Activated naive CD4-positive, alpha-beta T cell treated with anti-CD3 and anti-CD28 coated beads, Interleukin-2, amount 50 U/mL, for 24 hours (primary cell): ENCODE data around the gene TMIE.
"Not testable (repeated sequence)": the region's sequence is repeated elsewhere in the genome, so short reads cannot be mapped to it uniquely, and the experiment has no call there.

Experiments
- H3K27ac Mint-ChIP-seq: one replicate; pipeline ENCODE4 v1.8.0; 2021; ENCODE audit warnings: mild to moderate bottlenecking, mixed read lengths
- H3K27me3 Mint-ChIP-seq: one replicate; pipeline ENCODE4 v1.8.0; 2021; ENCODE audit warnings: mixed read lengths
- H3K36me3 Mint-ChIP-seq: one replicate; pipeline ENCODE4 v1.8.0; 2021; ENCODE audit warnings: mixed read lengths
- H3K4me1 Mint-ChIP-seq: one replicate; pipeline ENCODE4 v1.8.0; 2021; ENCODE audit warnings: mixed read lengths
- H3K4me3 Mint-ChIP-seq: one replicate; pipeline ENCODE4 v1.8.0; 2021; ENCODE audit warnings: mild to moderate bottlenecking, mixed read lengths
- H3K9me3 Mint-ChIP-seq: one replicate; pipeline ENCODE4 v1.8.0; 2021; ENCODE audit warnings: mixed read lengths

The TMIE gene

DNA sequence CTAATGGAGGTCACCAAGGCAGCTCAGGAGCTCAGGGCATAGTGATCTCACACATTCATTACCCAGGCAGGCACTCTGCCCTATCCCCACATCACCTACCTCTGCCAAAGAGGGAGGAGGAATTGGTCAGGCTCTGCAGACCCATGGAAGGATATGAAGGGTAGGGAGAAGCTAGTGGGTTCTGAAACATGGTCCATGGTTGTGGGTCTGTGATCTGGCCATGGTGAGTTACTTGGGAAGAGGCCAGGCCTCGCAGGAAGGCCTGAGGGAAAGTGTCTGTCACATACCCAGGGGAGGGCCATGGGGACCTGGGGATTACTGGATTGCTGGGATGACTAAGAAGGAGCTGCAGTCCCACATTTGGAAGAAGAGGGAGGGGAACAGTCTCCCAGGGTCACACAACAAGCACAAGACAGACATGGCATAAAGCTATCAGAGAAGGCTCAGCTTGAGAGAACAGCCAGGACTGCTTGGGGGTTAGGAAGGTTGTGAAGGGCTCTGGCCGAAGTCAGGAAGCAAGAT lies 17.9 kb downstream of the TMIE start:
- Mint-ChIP-seq H3K9me3 (no peaks in the 10 kb centered on the region), H3K27me3 (peaks cover 7% of the 10 kb centered on the region), H3K36me3 (no peaks in the 10 kb centered on the region), H3K27ac (no peak overlapping the region), H3K4me3 (no peak overlapping the region), H3K4me1 (no peaks in the 10 kb centered on the region)

DNA sequence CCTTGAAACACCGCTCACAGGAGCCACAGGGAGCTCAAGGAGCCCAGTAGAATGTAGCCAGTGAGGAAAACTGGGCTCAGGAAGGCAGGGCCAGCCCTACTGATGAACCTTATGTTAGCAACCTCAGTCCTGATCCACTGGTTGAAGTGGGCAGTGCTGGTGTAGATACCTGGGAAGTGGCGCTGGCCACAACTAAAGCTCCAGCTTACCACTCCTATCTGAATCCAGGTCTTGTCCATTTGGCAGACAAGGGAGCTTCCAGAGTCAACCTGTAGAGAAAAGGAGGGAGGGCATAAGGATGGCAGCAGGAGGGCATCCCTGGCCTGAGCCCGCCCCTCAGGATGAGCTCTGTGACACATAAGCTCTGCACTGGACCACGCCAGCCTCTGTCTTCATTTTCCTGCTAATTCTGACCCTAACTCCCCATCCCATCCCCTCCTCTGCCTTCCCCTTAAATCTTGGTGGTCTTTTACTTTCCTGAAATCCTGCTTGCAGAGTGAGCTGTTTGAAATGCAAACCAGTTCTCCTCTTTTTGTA lies 18.6 kb downstream of the TMIE start:
- H3K4me1 Mint-ChIP-seq = no peaks in the 10 kb centered on the region
- H3K9me3 Mint-ChIP-seq = no peaks in the 10 kb centered on the region
- H3K27ac Mint-ChIP-seq = no peak overlapping the region
- H3K4me3 Mint-ChIP-seq = no peak overlapping the region
- no peaks in the 10 kb centered on the region for H3K36me3 Mint-ChIP-seq
- H3K27me3 Mint-ChIP-seq = peaks cover 7% of the 10 kb centered on the region

DNA sequence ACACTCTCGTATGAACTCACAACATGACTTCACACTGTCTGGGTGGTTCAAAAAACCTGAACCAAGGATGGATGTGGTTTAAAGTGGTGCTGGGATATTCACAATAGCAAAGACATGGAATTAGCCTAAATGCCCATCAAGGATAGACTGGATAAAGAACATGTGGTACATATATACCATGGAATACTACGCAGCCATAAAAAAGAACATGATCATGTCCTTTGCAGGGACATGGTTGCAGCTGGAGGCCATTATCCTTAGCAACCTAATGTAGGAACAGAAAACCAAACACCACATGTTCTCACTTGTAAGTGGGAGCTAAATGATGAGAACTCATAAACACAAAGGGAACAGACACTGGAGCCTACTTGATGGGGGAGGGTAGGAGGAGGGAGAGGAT lies 19.8 kb downstream of the TMIE start:
- Mint-ChIP-seq H3K27ac (no peak overlapping the region), H3K27me3 (peaks cover 7% of the 10 kb centered on the region), H3K9me3 (no peaks in the 10 kb centered on the region), H3K36me3 (no peaks in the 10 kb centered on the region), H3K4me1 (no peaks in the 10 kb centered on the region), H3K4me3 (no peak overlapping the region)

DNA sequence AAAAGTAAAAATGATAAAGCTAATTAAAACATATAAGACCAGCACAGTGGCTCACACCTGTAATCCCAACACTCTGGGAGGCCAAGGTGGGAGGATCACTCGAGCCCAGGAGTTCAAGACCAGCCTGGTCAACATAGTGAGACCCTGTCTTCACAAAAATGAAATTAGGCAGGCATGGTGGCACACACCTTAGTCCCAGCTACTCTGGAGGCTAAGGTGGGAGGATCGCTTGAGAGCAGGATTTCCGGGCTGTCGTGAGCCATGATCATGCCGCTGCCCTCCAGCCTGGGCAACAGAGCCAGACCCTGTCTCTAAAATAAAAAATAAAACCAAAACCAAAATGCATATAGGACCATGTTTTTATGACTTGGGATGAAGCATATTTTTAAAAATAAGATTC lies 21.3 kb downstream of the TMIE start:
- H3K27ac Mint-ChIP-seq = no peak overlapping the region
- no peaks in the 10 kb centered on the region for H3K36me3 Mint-ChIP-seq
- H3K4me3 Mint-ChIP-seq = no peak overlapping the region
- H3K27me3 Mint-ChIP-seq = peaks cover 11% of the 10 kb centered on the region
- H3K9me3 Mint-ChIP-seq = no peaks in the 10 kb centered on the region
- H3K4me1 Mint-ChIP-seq = no peaks in the 10 kb centered on the region

DNA sequence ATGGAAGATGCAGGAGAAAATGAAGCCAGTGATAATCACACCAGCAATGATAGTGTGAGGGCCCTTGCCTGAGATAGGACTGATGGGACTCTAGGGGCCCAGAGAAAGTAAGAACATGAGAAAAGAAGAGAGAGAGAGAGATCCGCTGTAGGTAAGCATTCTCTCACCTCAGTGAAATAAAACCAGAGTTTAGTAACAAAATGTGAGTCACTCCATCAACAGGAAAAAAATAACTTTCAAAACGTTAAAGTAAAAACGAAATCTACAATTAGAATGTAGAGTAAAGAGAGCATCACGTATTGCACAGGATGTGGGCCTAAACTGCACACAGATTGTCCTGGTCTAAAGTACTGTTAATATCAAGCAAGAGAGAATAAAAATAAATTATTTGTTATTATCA lies 23.2 kb downstream of the TMIE start:
- no peaks in the 10 kb centered on the region for H3K4me1 Mint-ChIP-seq
- no peaks in the 10 kb centered on the region for H3K36me3 Mint-ChIP-seq
- no peaks in the 10 kb centered on the region for H3K9me3 Mint-ChIP-seq
- peaks cover 8% of the 10 kb centered on the region for H3K27me3 Mint-ChIP-seq
- no peak overlapping the region for H3K4me3 Mint-ChIP-seq
- no peak overlapping the region for H3K27ac Mint-ChIP-seq

DNA sequence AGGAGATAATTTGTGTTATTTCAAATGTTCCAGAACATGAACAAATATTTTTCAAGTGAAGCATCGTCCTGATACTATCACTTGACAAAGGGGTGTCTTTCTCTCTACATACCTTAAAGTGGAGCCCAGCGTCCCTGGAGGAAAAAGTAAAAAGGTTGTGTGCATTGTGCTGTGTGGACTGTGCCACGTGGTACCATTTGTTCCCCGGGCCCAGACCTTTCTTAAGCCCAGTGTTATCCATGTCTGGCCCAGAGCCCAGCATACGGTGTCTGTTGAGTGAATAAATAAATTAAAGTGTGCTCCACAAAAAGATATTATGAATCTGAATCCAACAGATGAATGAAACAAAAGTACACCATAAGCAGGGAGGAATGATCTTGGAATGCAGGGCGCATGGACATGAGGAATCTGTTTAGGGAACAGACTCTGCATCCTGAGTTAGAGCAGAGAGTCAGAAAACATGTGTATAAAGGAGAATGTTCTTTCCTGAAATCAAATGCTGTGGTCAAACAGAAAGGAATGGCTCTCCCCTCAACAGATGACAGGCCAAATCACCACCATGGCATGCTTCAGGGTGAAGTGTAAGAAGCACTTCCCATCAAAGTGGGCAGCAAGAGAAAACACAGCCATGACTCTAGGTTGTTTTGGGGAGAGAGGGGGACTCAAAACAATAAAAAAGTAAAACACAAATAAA lies 24.6 kb downstream of the TMIE start:
- H3K4me1 Mint-ChIP-seq = no peaks in the 10 kb centered on the region
- H3K27me3 Mint-ChIP-seq = peaks cover 8% of the 10 kb centered on the region
- no peaks in the 10 kb centered on the region for H3K9me3 Mint-ChIP-seq
- no peak overlapping the region for H3K27ac Mint-ChIP-seq
- no peaks in the 10 kb centered on the region for H3K36me3 Mint-ChIP-seq
- no peak overlapping the region for H3K4me3 Mint-ChIP-seq

DNA sequence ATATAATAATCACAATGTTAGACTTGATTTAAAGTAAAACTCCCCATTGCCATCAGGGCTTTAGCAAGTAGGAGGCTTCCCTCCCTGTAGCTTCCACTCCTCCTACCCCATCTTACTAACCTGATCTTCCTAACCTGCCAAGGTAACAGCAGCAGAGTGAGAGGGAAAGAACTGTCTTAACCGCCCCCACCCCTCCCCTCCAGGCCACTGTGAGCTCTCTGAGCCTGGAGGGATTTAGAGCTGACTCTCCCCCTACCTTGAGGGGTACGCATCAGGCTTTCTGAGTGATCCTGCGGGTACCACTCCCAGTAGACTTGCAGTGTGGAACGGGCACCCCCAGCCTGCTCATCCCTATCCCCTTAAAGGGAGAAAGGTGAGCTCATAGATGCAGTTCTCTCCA lies 27.8 kb downstream of the TMIE start:
- Mint-ChIP-seq H3K4me1 (no peaks in the 10 kb centered on the region), H3K9me3 (no peaks in the 10 kb centered on the region), H3K4me3 (no peak overlapping the region), H3K27me3 (peaks cover 4% of the 10 kb centered on the region), H3K27ac (no peak overlapping the region), H3K36me3 (no peaks in the 10 kb centered on the region)

DNA sequence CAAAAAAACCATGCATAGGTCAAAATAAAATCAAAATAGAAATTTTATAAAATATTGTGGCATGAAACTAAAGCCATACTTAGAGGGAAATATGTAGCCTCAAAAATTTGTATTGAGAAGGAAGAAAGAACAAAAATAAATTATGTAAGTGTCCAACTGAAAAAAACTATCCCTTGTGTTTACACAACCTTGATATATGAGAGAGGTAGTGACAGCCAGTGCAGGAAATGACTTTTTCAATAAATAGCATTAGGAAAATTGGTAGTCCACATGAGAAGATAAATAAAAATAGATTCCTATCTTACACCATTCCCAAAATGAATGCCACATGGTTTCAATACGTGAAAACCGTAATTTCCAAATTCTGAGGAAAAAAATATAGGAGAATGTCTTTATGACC lies 29.6 kb downstream of the TMIE start:
- no peaks in the 10 kb centered on the region for H3K4me1 Mint-ChIP-seq
- no peaks in the 10 kb centered on the region for H3K36me3 Mint-ChIP-seq
- H3K4me3 Mint-ChIP-seq = no peak overlapping the region
- H3K27ac Mint-ChIP-seq = no peak overlapping the region
- no peaks in the 10 kb centered on the region for H3K9me3 Mint-ChIP-seq
- H3K27me3 Mint-ChIP-seq = peaks cover 4% of the 10 kb centered on the region

DNA sequence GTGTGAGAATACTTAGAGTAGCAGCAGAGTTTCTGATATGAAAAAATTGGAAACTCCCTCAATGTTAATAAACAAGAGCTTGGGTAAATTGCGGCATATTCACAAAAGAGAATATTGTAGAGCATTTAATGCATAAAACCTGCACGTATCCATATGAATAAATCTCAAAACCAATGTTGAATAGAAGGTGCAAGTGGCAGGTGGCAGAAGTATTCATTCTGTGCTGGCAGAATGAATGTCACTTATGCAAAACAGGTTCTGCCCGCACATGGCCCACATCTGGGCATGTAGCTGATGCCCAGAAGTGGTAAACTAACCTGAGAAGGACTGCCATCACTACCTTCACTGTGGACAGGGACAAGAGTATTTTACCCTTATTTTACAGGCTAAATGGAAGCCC lies 30.6 kb downstream of the TMIE start:
- Mint-ChIP-seq H3K27ac (no peak overlapping the region), H3K4me3 (no peak overlapping the region), H3K36me3 (no peaks in the 10 kb centered on the region), H3K4me1 (no peaks in the 10 kb centered on the region), H3K9me3 (no peaks in the 10 kb centered on the region), H3K27me3 (peaks cover under 1% of the 10 kb centered on the region)

DNA sequence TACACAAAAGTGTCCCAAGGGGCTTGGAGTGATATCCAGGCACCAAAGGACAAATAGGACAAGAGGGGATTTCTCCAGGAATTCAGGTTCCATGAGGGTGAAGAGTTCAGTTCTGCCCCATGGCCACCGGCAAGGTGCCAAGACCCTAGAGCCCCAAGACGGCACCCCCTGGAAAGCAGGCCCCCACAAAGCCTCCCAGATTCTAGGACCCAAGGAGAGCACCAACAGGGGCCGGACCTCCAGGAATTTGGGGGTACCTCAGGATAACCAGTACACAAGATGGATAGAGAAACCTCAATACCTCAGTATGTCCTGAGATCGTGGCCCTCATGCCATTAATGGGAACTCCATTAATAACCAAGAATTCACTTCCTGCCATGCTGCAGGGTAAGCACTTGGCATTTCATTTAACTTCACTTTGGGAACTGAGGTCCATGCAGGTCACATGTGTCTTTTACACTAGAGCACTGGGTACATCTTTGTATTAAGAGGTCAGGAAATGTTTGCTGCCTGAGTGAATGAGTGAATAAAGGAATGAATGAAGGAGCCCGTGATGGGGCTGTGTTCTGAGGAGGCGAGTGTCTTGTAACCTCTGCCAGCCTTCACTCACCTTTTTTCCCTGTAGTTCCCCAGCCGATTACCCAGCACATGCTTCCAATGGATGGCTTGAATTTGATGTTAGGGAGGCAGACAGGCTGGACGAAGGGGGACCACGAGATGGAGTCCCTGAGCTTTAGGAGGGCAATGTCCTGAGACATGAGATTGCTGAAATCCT lies 32.0 kb downstream of the TMIE start:
- H3K4me3 Mint-ChIP-seq = no peak overlapping the region
- H3K27me3 Mint-ChIP-seq = peaks cover 2% of the 10 kb centered on the region
- no peaks in the 10 kb centered on the region for H3K9me3 Mint-ChIP-seq
- H3K36me3 Mint-ChIP-seq = no peaks in the 10 kb centered on the region
- H3K4me1 Mint-ChIP-seq = no peaks in the 10 kb centered on the region
- peak overlapping the region; percentile 4 for H3K27ac Mint-ChIP-seq

DNA sequence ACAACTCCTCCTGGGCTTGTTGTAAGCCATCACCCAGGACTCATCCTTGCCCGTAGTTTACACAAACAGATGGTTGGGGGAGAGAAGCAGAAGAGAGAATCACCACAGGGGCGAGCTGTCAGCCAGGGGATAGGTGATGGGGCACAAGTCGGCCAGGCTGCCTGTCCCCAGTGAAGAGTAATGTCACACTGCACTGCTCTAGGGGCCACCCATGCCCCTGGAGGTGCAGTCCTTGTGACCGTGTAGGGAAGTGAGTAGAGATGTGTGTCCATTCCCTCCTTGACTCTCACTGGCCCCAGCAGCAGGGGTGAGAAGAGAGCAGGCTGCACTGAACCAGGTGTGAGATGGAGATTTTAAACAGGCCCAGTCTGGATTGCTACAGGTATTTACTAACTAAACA lies 33.6 kb downstream of the TMIE start:
- peaks cover 2% of the 10 kb centered on the region for H3K27me3 Mint-ChIP-seq
- no peaks in the 10 kb centered on the region for H3K36me3 Mint-ChIP-seq
- no peaks in the 10 kb centered on the region for H3K4me1 Mint-ChIP-seq
- H3K4me3 Mint-ChIP-seq = no peak overlapping the region
- H3K27ac Mint-ChIP-seq = no peak overlapping the region
- H3K9me3 Mint-ChIP-seq = no peaks in the 10 kb centered on the region

DNA sequence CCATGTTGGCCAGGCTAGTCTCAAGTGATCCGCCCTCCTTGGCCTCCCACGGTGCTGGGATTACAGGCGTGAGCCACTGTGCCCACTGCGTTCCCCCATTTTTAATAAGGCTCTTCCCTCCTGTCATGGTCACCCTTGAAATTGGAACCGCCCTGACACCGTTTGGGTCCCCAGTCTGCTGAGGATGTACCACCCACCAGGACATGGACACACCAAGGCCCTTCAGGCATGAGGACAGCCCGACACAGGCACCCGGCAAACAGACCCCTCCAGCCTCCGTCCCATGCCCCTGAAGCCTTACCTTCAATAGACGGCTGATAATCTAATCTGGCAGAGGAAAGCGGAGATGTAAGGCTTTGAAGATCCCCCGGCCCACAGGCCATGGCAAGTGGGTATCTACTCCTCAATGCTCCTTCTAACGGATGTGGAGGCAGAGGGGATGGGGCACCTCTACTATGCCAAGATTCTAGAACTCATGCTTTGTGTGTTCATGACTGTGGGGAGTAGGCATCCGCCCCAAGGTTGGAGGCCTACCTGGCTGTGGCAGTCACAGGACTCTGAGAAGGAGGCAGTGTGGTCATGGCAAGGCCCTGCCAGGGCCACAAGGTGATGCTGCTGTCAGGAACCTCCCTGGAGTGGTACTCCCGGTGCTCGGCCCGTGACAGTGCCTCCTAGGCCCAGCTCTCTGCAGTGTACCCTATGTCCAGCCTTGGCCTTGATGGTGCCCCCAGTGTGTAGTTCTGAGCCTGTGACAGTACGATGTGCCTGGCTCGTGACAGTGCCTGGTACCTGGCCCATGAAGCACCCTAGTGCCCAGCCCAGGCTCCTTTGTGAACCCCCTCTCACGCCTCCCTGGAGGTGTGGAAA lies 35.0 kb downstream of the TMIE start:
- Mint-ChIP-seq H3K9me3 (no peaks in the 10 kb centered on the region), H3K36me3 (no peaks in the 10 kb centered on the region), H3K27ac (no peak overlapping the region), H3K4me1 (no peaks in the 10 kb centered on the region), H3K4me3 (no peak overlapping the region), H3K27me3 (peaks cover 2% of the 10 kb centered on the region)

DNA sequence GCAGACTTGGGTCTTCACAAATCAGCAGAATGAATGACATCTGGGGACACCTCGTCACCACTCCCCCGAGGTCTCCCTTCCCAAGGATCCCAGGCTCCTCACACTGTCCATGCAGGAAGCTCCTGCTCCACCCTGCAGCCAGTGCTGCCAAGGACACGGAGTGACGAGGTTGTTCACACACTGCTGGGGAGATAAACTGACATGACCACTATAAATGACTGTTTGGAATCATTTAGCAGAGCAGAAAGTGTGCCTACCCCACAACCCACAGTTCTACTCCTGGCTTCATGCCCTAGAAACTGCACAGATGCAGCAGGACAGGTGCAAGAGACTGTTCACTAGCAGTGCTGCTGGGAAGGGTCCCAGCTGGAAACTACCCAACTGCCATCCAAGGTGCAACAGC lies 36.1 kb downstream of the TMIE start:
- peaks cover 2% of the 10 kb centered on the region for H3K27me3 Mint-ChIP-seq
- no peak overlapping the region for H3K4me3 Mint-ChIP-seq
- H3K36me3 Mint-ChIP-seq = no peaks in the 10 kb centered on the region
- H3K27ac Mint-ChIP-seq = no peak overlapping the region
- no peaks in the 10 kb centered on the region for H3K4me1 Mint-ChIP-seq
- no peaks in the 10 kb centered on the region for H3K9me3 Mint-ChIP-seq

DNA sequence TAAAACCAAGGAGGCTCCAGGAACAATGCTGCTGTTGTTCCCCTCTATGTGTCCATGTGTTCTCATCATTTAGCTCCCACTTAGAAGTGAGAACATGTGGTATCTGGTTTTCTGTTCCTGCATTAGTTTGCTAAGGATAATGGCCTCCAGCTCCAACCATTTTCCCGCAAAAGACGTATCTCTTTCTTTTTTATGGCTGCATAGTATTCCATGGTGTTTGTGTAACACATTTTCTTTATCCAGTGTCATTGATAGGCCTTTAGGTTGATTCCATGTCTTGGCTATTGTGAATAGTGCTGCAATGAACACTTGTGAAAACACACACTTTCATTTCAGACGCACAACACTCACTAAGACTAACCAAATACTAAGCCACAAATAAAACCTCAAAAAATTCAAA lies 38.4 kb downstream of the TMIE start:
- H3K9me3 Mint-ChIP-seq, H3K27ac Mint-ChIP-seq, H3K36me3 Mint-ChIP-seq: not testable (repeated sequence)

DNA sequence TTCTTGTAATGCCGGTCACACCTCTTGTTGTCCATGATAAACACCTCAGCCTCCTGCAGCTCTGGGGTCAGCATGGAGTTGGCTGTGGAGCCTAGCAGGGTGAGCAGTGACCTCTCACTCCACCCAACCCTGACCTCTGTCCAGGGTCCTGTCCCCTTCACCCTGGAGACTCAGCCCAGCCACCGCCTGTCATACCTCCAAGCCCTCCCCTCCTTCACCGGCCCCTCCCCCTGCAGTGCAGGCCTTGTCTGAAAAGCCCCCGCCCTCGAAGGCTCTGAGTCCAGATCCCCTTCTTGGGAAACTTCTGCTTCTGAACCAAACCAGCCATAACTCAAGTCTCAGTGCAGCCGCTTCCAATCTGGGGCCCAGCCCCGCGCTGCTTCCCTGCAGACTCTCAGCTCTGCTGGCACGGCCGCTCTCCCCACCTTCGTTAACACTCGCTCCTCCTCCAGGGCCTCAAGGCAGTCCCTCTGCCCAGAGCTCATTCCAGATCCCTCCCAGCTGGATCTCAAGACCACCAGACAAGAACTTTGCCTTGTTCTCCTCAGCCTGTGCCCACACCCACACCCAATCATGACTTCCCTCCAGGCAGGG lies 41.9 kb downstream of the TMIE start:
- Mint-ChIP-seq H3K27ac (no peak overlapping the region), H3K9me3 (no peaks in the 10 kb centered on the region), H3K4me1 (no peaks in the 10 kb centered on the region), H3K27me3 (no peaks in the 10 kb centered on the region), H3K4me3 (no peak overlapping the region), H3K36me3 (no peaks in the 10 kb centered on the region)

More for the DNA sequence above, 38.4 kb downstream of the TMIE start:
- H3K4me1 Mint-ChIP-seq, H3K27me3 Mint-ChIP-seq, H3K4me3 Mint-ChIP-seq: not testable (repeated sequence)
